Right lobe of liver (tissue), 4 donors: Measurements from ENCODE around the gene CAPZB.

Experiments
- CTCF ChIP-seq, 4 donors: fragments of 200-600 bp in 3 of 4; fragments of 450-650 bp in 1 of 4; IDR thresholded peaks; one replicate each; pipeline versions ENCODE4 v1.5.1 to v1.8.0; 2016 to 2022; ENCODE audit warnings: antibody characterized with exemption in 4 of 4, mild to moderate bottlenecking in 2 of 4
- POLR2A ChIP-seq: fragments of 450-650 bp; IDR thresholded peaks from one replicate; pipeline ENCODE4 v1.6.1; 2017; ENCODE audit warnings: antibody characterized with exemption, mild to moderate bottlenecking
- donor health status: DM: no; HTN: no; CAD: no.
- donor health status: DM: no; HTN: no; CAD: no.
- donor health status: DM: no; HTN: yes; CAD: no.

- TF ChIP-seq CTCF (IDR thresholded peaks at IDR 0.05) (no peak), POLR2A (no peak)
Observed at GRCh38 chr1:19357299-19357986, 127.9 kb downstream of the CAPZB start.
